A549 treated with dexamethasone at 1 μM for 4 hours (cell line): Measurements from ENCODE around the gene SLC38A2. TPM values are rescaled to one million over a fixed set of nuclear protein-coding genes. Genes with fewer than 3 reads are reported as not detected.

ENCODE experiments used
- total RNA-seq: library from RNA; stranded (reverse); fragments of 200-300 nt; extraction: Qiagen RNA extraction; gene quantifications from 5 replicates; pipeline ENCODE4 v1.2.3, GENCODE V29; 2022

SLC38A2 gene
- total RNA-seq = 81.5 to 172 TPM (median 144 TPM) in 5 replicates

GRCh38 chr12:46372544-46373300 lies at the start of gene SLC38A2:
Gene SLC38A2, minus strand, starts transcription at chr12:46372773. Its CDS starts 1,480 bp downstream, at chr12:46371293.

Other genes starting within 250 kb of the SLC38A2 start
- 73.2 to 111 TPM (median 89.4 TPM) in 5 replicates for gene SLC38A1, start 103.7 kb downstream of the SLC38A2 start, total RNA-seq